Urothelium cell line (cell line): ENCODE results near the gene FMO1.
"Not testable (repeated sequence)": the region's sequence is repeated elsewhere in the genome, so short reads cannot be mapped to it uniquely, and the experiment has no call there.

Source experiments
- DNase-seq: peaks from one replicate; pipeline ENCODE4 v3.0.0; 2011; ENCODE audit warnings: low spot score, mixed read lengths
- FAIRE-seq: peaks from 2 replicates; lab custom pipeline; 2011; peaks lifted over from hg19 to GRCh38; lab: Jason Lieb, UNC

FMO1 gene

GRCh38 chr1:171233183-171233582, 15.1 kb upstream of the FMO1 start:
- no peak for DNase-seq
- no peak for FAIRE-seq

- FAIRE-seq, DNase-seq: not testable (repeated sequence)
These were observed 12.1 kb upstream of the FMO1 start for GRCh38 chr1:171236231-171236630.

GRCh38 chr1:171243878-171244277, 4.4 kb upstream of the FMO1 start:
- DNase-seq = no peak
- no peak for FAIRE-seq

GRCh38 chr1:171245458-171246064, 2.7 kb upstream of the FMO1 start:
- FAIRE-seq = no peak

GRCh38 chr1:171247501-171247900, 793 bp upstream of the FMO1 start:
- DNase-seq (no peak), FAIRE-seq (no peak)

More at GRCh38 chr1:171245458-171246064, 2.7 kb upstream of the FMO1 start:
- DNase-seq = peak; percentile 47

GRCh38 chr1:171248841-171249240, 547 bp downstream of the FMO1 start:
- no peak for DNase-seq
- FAIRE-seq = no peak

GRCh38 chr1:171250263-171250662, 2.0 kb downstream of the FMO1 start:
- DNase-seq (no peak), FAIRE-seq (no peak)

- FAIRE-seq (no peak), DNase-seq (no peak)
These were observed 3.0 kb downstream of the FMO1 start for GRCh38 chr1:171251042-171251951.

GRCh38 chr1:171251952-171252300, 3.6 kb downstream of the FMO1 start:
- no peak for FAIRE-seq
- no peak for DNase-seq

- DNase-seq (no peak), FAIRE-seq (no peak)
These were observed 4.2 kb downstream of the FMO1 start for GRCh38 chr1:171252482-171252881.

- DNase-seq (no peak), FAIRE-seq (no peak)
These were observed 6.6 kb downstream of the FMO1 start for GRCh38 chr1:171254859-171255258.

- no peak for DNase-seq
These were observed 8.8 kb downstream of the FMO1 start for GRCh38 chr1:171256940-171257606.

GRCh38 chr1:171257607-171258076, 9.3 kb downstream of the FMO1 start:
- no peak for FAIRE-seq
- no peak for DNase-seq

More at GRCh38 chr1:171256940-171257606, 8.8 kb downstream of the FMO1 start:
- no peak for FAIRE-seq

GRCh38 chr1:171258429-171258828, 10.1 kb downstream of the FMO1 start:
- no peak for FAIRE-seq
- no peak for DNase-seq

- DNase-seq = no peak
These were observed 10.6 kb downstream of the FMO1 start for GRCh38 chr1:171258943-171259342.

GRCh38 chr1:171261336-171261735, 13.0 kb downstream of the FMO1 start:
- DNase-seq (no peak), FAIRE-seq (no peak)

More at GRCh38 chr1:171258943-171259342, 10.6 kb downstream of the FMO1 start:
- no peak for FAIRE-seq

GRCh38 chr1:171263901-171264300, 15.6 kb downstream of the FMO1 start:
- DNase-seq (no peak), FAIRE-seq (no peak)

- FAIRE-seq = no peak
These were observed 17.4 kb downstream of the FMO1 start for GRCh38 chr1:171265686-171266085.

GRCh38 chr1:171266930-171267329, 18.6 kb downstream of the FMO1 start:
- DNase-seq = no peak
- no peak for FAIRE-seq

More at GRCh38 chr1:171265686-171266085, 17.4 kb downstream of the FMO1 start:
- no peak for DNase-seq

GRCh38 chr1:171267391-171267790, 19.1 kb downstream of the FMO1 start:
- no peak for DNase-seq
- FAIRE-seq = no peak

- FAIRE-seq (no peak), DNase-seq (no peak)
These were observed 22.5 kb downstream of the FMO1 start for GRCh38 chr1:171270806-171271205.
